Loucy (cell line): Measurements from ENCODE around the gene MAP1B.

ENCODE experiments used
- H2AFZ ChIP-seq: fragments of 200-600 bp; sonication (generic); 2 replicates; pipeline ENCODE4 v1.6.0; 2016; ENCODE audit warnings: antibody characterized with exemption, mild to moderate bottlenecking, low read length, moderate library complexity
- H3F3A ChIP-seq: fragments of 200-600 bp; 2 replicates; pipeline ENCODE4 v1.6.0; 2016; ENCODE audit warnings: antibody characterized with exemption, low read depth, mild to moderate bottlenecking
- H3K27me3 ChIP-seq: fragments of 200-600 bp; sonication (generic); 2 replicates; pipeline ENCODE4 v1.6.1; 2014; ENCODE audit warnings: low read length, mild to moderate bottlenecking; ENCODE audit not compliant: insufficient read depth, poor library complexity, severe bottlenecking
- H3K36me3 ChIP-seq: fragments of 200-600 bp; sonication (generic); 2 replicates; pipeline ENCODE4 v1.6.1; 2016; ENCODE audit warnings: low read length; ENCODE audit not compliant: insufficient read depth
- H3K4me1 ChIP-seq: fragments of 200-600 bp; sonication (generic); 2 replicates; pipeline ENCODE4 v1.5.1; 2014; ENCODE audit warnings: low read length, mild to moderate bottlenecking; ENCODE audit not compliant: insufficient read depth, poor library complexity, severe bottlenecking
- H3K4me2 ChIP-seq: fragments of 200-600 bp; sonication (generic); 2 replicates; pipeline ENCODE4 v1.6.0; 2014; ENCODE audit warnings: antibody characterized with exemption, low read length, low read depth, mild to moderate bottlenecking; ENCODE audit not compliant: poor library complexity, severe bottlenecking
- H3K4me3 ChIP-seq: fragments of 200-600 bp; sonication (generic); 2 replicates; pipeline ENCODE4 v1.5.1; 2014; ENCODE audit warnings: low read length, mild to moderate bottlenecking, mixed read lengths; ENCODE audit not compliant: poor library complexity, severe bottlenecking
- H3K79me2 ChIP-seq: fragments of 200-600 bp; sonication (generic); 2 replicates; pipeline ENCODE4 v1.6.1; 2014; ENCODE audit warnings: low read length; ENCODE audit not compliant: insufficient read depth
- H3K9ac ChIP-seq: fragments of 200-600 bp; sonication (generic); 2 replicates; pipeline ENCODE4 v1.6.0; 2014; ENCODE audit warnings: mild to moderate bottlenecking, low read depth, low read length, moderate library complexity; ENCODE audit not compliant: poor library complexity, severe bottlenecking
- H3K9me2 ChIP-seq: fragments of 200-600 bp; sonication (generic); replicated peaks from 2 replicates; pipeline ENCODE4 v1.6.1; 2016; ENCODE audit warnings: low read depth, low read length, mixed read lengths
- H3K9me3 ChIP-seq: fragments of 200-600 bp; sonication (generic); 2 replicates; pipeline ENCODE4 v1.6.1; 2014; ENCODE audit warnings: mild to moderate bottlenecking, antibody characterized with exemption, low read length, low read depth; ENCODE audit not compliant: insufficient read depth
- H4K20me1 ChIP-seq: fragments of 200-600 bp; sonication (generic); 2 replicates; pipeline ENCODE4 v1.6.0; 2014; ENCODE audit warnings: antibody characterized with exemption, low read length, mild to moderate bottlenecking; ENCODE audit not compliant: insufficient read depth, poor library complexity, severe bottlenecking
- EZH2phosphoT487 ChIP-seq: fragments of 200-600 bp; IDR thresholded peaks from 2 replicates; pipeline ENCODE4 v1.6.1; 2018; ENCODE audit warnings: antibody characterized with exemption, mild to moderate bottlenecking, moderate library complexity, borderline replicate concordance
- TF ChIP-seq, protein P1 (sequence below): fragments of 200-600 bp; sonication (generic); conservative IDR thresholded peaks from 2 replicates; pipeline ENCODE4 v1.5.1; 2014; ENCODE audit warnings: mild to moderate bottlenecking, antibody characterized with exemption, low read length

The MAP1B gene

GRCh38 chr5:72212171-72212570, 104.9 kb downstream of the MAP1B start:
- no peaks in the 10 kb centered on the region for H3F3A ChIP-seq
- TF ChIP-seq, protein P1, sequence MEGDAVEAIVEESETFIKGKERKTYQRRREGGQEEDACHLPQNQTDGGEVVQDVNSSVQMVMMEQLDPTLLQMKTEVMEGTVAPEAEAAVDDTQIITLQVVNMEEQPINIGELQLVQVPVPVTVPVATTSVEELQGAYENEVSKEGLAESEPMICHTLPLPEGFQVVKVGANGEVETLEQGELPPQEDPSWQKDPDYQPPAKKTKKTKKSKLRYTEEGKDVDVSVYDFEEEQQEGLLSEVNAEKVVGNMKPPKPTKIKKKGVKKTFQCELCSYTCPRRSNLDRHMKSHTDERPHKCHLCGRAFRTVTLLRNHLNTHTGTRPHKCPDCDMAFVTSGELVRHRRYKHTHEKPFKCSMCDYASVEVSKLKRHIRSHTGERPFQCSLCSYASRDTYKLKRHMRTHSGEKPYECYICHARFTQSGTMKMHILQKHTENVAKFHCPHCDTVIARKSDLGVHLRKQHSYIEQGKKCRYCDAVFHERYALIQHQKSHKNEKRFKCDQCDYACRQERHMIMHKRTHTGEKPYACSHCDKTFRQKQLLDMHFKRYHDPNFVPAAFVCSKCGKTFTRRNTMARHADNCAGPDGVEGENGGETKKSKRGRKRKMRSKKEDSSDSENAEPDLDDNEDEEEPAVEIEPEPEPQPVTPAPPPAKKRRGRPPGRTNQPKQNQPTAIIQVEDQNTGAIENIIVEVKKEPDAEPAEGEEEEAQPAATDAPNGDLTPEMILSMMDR = no peak
- no peak for TF ChIP-seq EZH2phosphoT487

GRCh38 chr5:72213482-72213881, 106.2 kb downstream of the MAP1B start:
- no peaks in the 10 kb centered on the region for H3K9me2 ChIP-seq
- no peaks in the 10 kb centered on the region for H4K20me1 ChIP-seq
- no peaks in the 10 kb centered on the region for H3K9me3 ChIP-seq
- no peaks in the 10 kb centered on the region for H3F3A ChIP-seq
- no peaks in the 10 kb centered on the region for H3K79me2 ChIP-seq
- H3K36me3 ChIP-seq = peaks cover 7% of the 10 kb centered on the region; the same call in 1 of the 2 replicates
- H2AFZ ChIP-seq = no peak overlapping the region
- no peak overlapping the region for H3K9ac ChIP-seq
- no peak for TF ChIP-seq EZH2phosphoT487
- TF ChIP-seq, protein P1 = no peak
- no peak overlapping the region for H3K4me3 ChIP-seq
- no peaks in the 10 kb centered on the region for H3K27me3 ChIP-seq
- H3K4me2 ChIP-seq = no peak overlapping the region
- peaks cover 23% of the 10 kb centered on the region for H3K4me1 ChIP-seq

More at GRCh38 chr5:72212171-72212570, 104.9 kb downstream of the MAP1B start:
- H3K79me2 ChIP-seq = no peaks in the 10 kb centered on the region
- H3K9ac ChIP-seq = no peak overlapping the region
- no peak overlapping the region for H2AFZ ChIP-seq
- H4K20me1 ChIP-seq = no peaks in the 10 kb centered on the region
- no peaks in the 10 kb centered on the region for H3K9me3 ChIP-seq
- H3K4me3 ChIP-seq = no peak overlapping the region
- peaks cover 23% of the 10 kb centered on the region for H3K4me1 ChIP-seq
- H3K27me3 ChIP-seq = no peaks in the 10 kb centered on the region
- no peaks in the 10 kb centered on the region for H3K9me2 ChIP-seq
- no peak overlapping the region for H3K4me2 ChIP-seq
- no peaks in the 10 kb centered on the region for H3K36me3 ChIP-seq

- no peak for TF ChIP-seq EZH2phosphoT487
- TF ChIP-seq, protein P1 = no peak
- H3K9me3 ChIP-seq = no peaks in the 10 kb centered on the region
- H3K9me2 ChIP-seq = no peaks in the 10 kb centered on the region
- no peaks in the 10 kb centered on the region for H3K79me2 ChIP-seq
- H3K36me3 ChIP-seq = peaks cover 14% of the 10 kb centered on the region; the same call in 1 of the 2 replicates
- no peaks in the 10 kb centered on the region for H3K27me3 ChIP-seq
- no peaks in the 10 kb centered on the region for H3F3A ChIP-seq
- no peaks in the 10 kb centered on the region for H4K20me1 ChIP-seq
- H3K9ac ChIP-seq = no peak overlapping the region
- H3K4me1 ChIP-seq = peaks cover 16% of the 10 kb centered on the region
- H3K4me2 ChIP-seq = no peak overlapping the region
- H3K4me3 ChIP-seq = no peak overlapping the region
- no peak overlapping the region for H2AFZ ChIP-seq
Measured at GRCh38 chr5:72214168-72214567, 106.9 kb downstream of the MAP1B start.
